Trophoblast cell (in vitro differentiated cells and primary cell): ENCODE results near the gene TAS1R3.
A peak's percentile ranks its signal among the peaks of the same experiment; 100 is the strongest.

ENCODE experiments used
- DNase-seq, 2 donors: peaks; one replicate each; pipeline ENCODE4 v3.0.0-alpha.2; 2016
- H2AFZ ChIP-seq: 2 replicates; pipeline ENCODE4 v1.6.1; 2013; ENCODE audit warnings: low read length, moderate library complexity, mild to moderate bottlenecking; ENCODE audit not compliant: insufficient read depth, poor library complexity
- H2AK5ac ChIP-seq: 2 replicates; pipeline ENCODE4 v1.6.1; 2013; ENCODE audit warnings: mild to moderate bottlenecking, low read length
- H2BK120ac ChIP-seq: 2 replicates; pipeline ENCODE4 v1.6.1; 2013; ENCODE audit warnings: low read length, mild to moderate bottlenecking, moderate library complexity; ENCODE audit not compliant: insufficient read depth, poor library complexity
- H2BK12ac ChIP-seq: 2 replicates; pipeline ENCODE4 v1.6.1; 2013; ENCODE audit warnings: mild to moderate bottlenecking, low read length, moderate library complexity
- H2BK5ac ChIP-seq: 2 replicates; pipeline ENCODE4 v1.6.1; 2013; ENCODE audit warnings: low read length, low read depth, moderate library complexity, mild to moderate bottlenecking; ENCODE audit not compliant: poor library complexity
- H3K14ac ChIP-seq: 2 replicates; pipeline ENCODE4 v1.6.1; 2013; ENCODE audit warnings: mild to moderate bottlenecking, low read length
- H3K18ac ChIP-seq: 2 replicates; pipeline ENCODE4 v1.6.1; 2013; ENCODE audit warnings: mild to moderate bottlenecking, low read length
- H3K23ac ChIP-seq: 2 replicates; pipeline ENCODE4 v1.6.1; 2013; ENCODE audit warnings: low read length
- H3K27ac ChIP-seq: 2 replicates; pipeline ENCODE4 v1.5.1; 2013; ENCODE audit warnings: low read depth, mild to moderate bottlenecking, inconsistent platforms, low read length, moderate library complexity
- H3K27me3 ChIP-seq: 2 replicates; pipeline ENCODE4 v1.6.1; 2013; ENCODE audit warnings: inconsistent platforms, mild to moderate bottlenecking, low read length, moderate library complexity; ENCODE audit not compliant: insufficient read depth
- H3K36me3 ChIP-seq, 2 experiments: 1 replicate in 1 of 2; 2 replicates in 1 of 2; pipeline ENCODE4 v1.6.1; 2013; ENCODE audit warnings: low read length in 2 of 2, mild to moderate bottlenecking in 2 of 2, moderate library complexity in 1 of 2; ENCODE audit not compliant: insufficient read depth in 2 of 2, control insufficient read depth in 1 of 2
- H3K4ac ChIP-seq: 2 replicates; pipeline ENCODE4 v1.6.1; 2013; ENCODE audit warnings: low read depth, mild to moderate bottlenecking, low read length, moderate library complexity
- H3K4me1 ChIP-seq, 2 experiments: 1 replicate in 1 of 2; 2 replicates in 1 of 2; pipeline ENCODE4 v1.6.1; 2013; ENCODE audit warnings: low read length in 2 of 2, mild to moderate bottlenecking in 2 of 2, moderate library complexity in 1 of 2; ENCODE audit not compliant: insufficient read depth in 2 of 2, control insufficient read depth in 1 of 2
- H3K4me2 ChIP-seq: 2 replicates; pipeline ENCODE4 v1.6.1; 2013; ENCODE audit warnings: inconsistent platforms, mild to moderate bottlenecking, low read length, moderate library complexity
- H3K4me3 ChIP-seq: 2 replicates; pipeline ENCODE4 v1.5.1; 2013; ENCODE audit warnings: mild to moderate bottlenecking, low read depth, low read length, inconsistent platforms
- H3K79me1 ChIP-seq: one replicate; pipeline ENCODE4 v1.6.1; 2013; ENCODE audit warnings: low read length
- H3K79me2 ChIP-seq: 2 replicates; pipeline ENCODE4 v1.6.1; 2013; ENCODE audit warnings: low read length, mild to moderate bottlenecking; ENCODE audit not compliant: control insufficient read depth, insufficient read depth, poor library complexity
- H3K9ac ChIP-seq: 2 replicates; pipeline ENCODE4 v1.6.1; 2013; ENCODE audit warnings: mild to moderate bottlenecking, low read length
- H3K9me3 ChIP-seq: 2 replicates; pipeline ENCODE4 v1.6.1; 2013; ENCODE audit warnings: low read depth, mild to moderate bottlenecking, control low read depth, inconsistent platforms, low read length; ENCODE audit not compliant: insufficient read depth
- H4K12ac ChIP-seq: 2 replicates; pipeline ENCODE4 v1.6.1; 2013; ENCODE audit warnings: low read depth, mild to moderate bottlenecking, low read length, moderate library complexity
- H4K8ac ChIP-seq: 2 replicates; pipeline ENCODE4 v1.6.1; 2013; ENCODE audit warnings: low read depth, mild to moderate bottlenecking, low read length, moderate library complexity
- H4K91ac ChIP-seq: one replicate; pipeline ENCODE4 v1.6.1; 2013; ENCODE audit warnings: low read depth, mild to moderate bottlenecking, low read length, moderate library complexity
- WGBS: extraction: QIAGEN DNeasy Blood & Tissue Kit; methylation state at CpG from one replicate; pipeline ENCODE4 v1.1.7; 2013; ENCODE audit warnings: missing lambda C conversion rate; ENCODE audit not compliant: insufficient read length, insufficient coverage; ENCODE audit errors: extremely low coverage; 5-methylcytosine and 5-hydroxymethylcytosine counted together

The TAS1R3 gene

GRCh38 chr1:1342584-1343115, 11.6 kb downstream of the TAS1R3 start:
- no peak overlapping the region for H2BK12ac ChIP-seq
- no peak overlapping the region for H4K91ac ChIP-seq
- H2AFZ ChIP-seq = no peak overlapping the region
- H4K12ac ChIP-seq = no peak overlapping the region
- DNase-seq = no peak
- no peak overlapping the region for H4K8ac ChIP-seq
- no peak overlapping the region for H3K27ac ChIP-seq
- H2AK5ac ChIP-seq = no peak overlapping the region
- peaks cover 13% of the 10 kb centered on the region for H3K9me3 ChIP-seq
- H3K14ac ChIP-seq = no peak overlapping the region
- H3K27me3 ChIP-seq = no peaks in the 10 kb centered on the region
- peaks cover 15% of the 10 kb centered on the region for H3K79me2 ChIP-seq
- no CpG with 5 or more reads among the region's 18 CpGs for WGBS
- no peak overlapping the region for H3K4me2 ChIP-seq
- peaks cover 42 to 47% of the 10 kb centered on the region in 2 experiments for H3K36me3 ChIP-seq
- H2BK120ac ChIP-seq = no peak overlapping the region
- no peaks in the 10 kb centered on the region for H3K79me1 ChIP-seq
- H2BK5ac ChIP-seq = no peak overlapping the region
- no peak overlapping the region for H3K23ac ChIP-seq
- no peak overlapping the region for H3K4ac ChIP-seq
- no peak overlapping the region for H3K4me3 ChIP-seq
- H3K18ac ChIP-seq = no peak overlapping the region
- peaks cover 7 to 20% of the 10 kb centered on the region in 2 experiments for H3K4me1 ChIP-seq
- no peak overlapping the region for H3K9ac ChIP-seq

GRCh38 chr1:1343811-1344421, 12.8 kb downstream of the TAS1R3 start:
- Histone ChIP-seq H3K36me3 (peaks cover 32 to 36% of the 10 kb centered on the region in 2 experiments), H2BK5ac (no peak overlapping the region), H2BK12ac (no peak overlapping the region), H3K23ac (no peak overlapping the region), H3K14ac (no peak overlapping the region), H3K4me1 (peaks cover 14 to 31% of the 10 kb centered on the region in 2 experiments), H2BK120ac (no peak overlapping the region), H3K4me3 (no peak overlapping the region), H2AK5ac (no peak overlapping the region), H4K12ac (no peak overlapping the region), H3K27ac (no peak overlapping the region), H3K9ac (no peak overlapping the region), H3K79me1 (peaks cover 9% of the 10 kb centered on the region), H3K27me3 (no peaks in the 10 kb centered on the region), H4K8ac (no peak overlapping the region), H2AFZ (no peak overlapping the region), H3K4ac (peak overlapping the region; percentile 19), H3K4me2 (no peak overlapping the region), H3K79me2 (peaks cover 25% of the 10 kb centered on the region), H3K18ac (peak overlapping the region; percentile 37), H3K9me3 (peaks cover 10% of the 10 kb centered on the region), H4K91ac (no peak overlapping the region)
- WGBS = no CpG with 5 or more reads among the region's 24 CpGs
- DNase-seq = peak in 1 of 2 donors; percentile 43

GRCh38 chr1:1344655-1345361, 13.7 kb downstream of the TAS1R3 start:
- Histone ChIP-seq H3K79me2 (peaks cover 28% of the 10 kb centered on the region), H3K9ac (no peak overlapping the region), H3K23ac (no peak overlapping the region), H3K27ac (no peak overlapping the region), H3K18ac (peak overlapping the region; percentile 12), H3K14ac (no peak overlapping the region), H3K79me1 (peaks cover 12% of the 10 kb centered on the region), H4K12ac (no peak overlapping the region), H3K27me3 (no peaks in the 10 kb centered on the region), H3K4ac (peak overlapping the region; percentile 26), H3K9me3 (peaks cover 10% of the 10 kb centered on the region), H4K8ac (no peak overlapping the region), H2AK5ac (no peak overlapping the region), H4K91ac (no peak overlapping the region), H2BK120ac (no peak overlapping the region), H2BK5ac (no peak overlapping the region), H3K4me3 (no peak overlapping the region), H3K36me3 (peaks cover 24 to 27% of the 10 kb centered on the region in 2 experiments), H2BK12ac (no peak overlapping the region), H2AFZ (no peak overlapping the region), H3K4me1 (peaks cover 14 to 31% of the 10 kb centered on the region in 2 experiments), H3K4me2 (no peak overlapping the region)
- WGBS = no CpG with 5 or more reads among the region's 15 CpGs
- DNase-seq = peak; percentile 90 to 92

GRCh38 chr1:1345384-1345783, 14.3 kb downstream of the TAS1R3 start:
- Histone ChIP-seq H3K18ac (peak overlapping the region; percentile 12), H3K27ac (no peak overlapping the region)
- no CpG with 5 or more reads among the region's 16 CpGs for WGBS

More at GRCh38 chr1:1345384-1345783, 14.3 kb downstream of the TAS1R3 start:
- Histone ChIP-seq H3K4me3 (no peak overlapping the region), H4K91ac (no peak overlapping the region), H3K9ac (no peak overlapping the region), H3K4ac (peak overlapping the region; percentile 20), H2AK5ac (no peak overlapping the region), H3K4me1 (peaks cover 14 to 31% of the 10 kb centered on the region in 2 experiments), H4K12ac (no peak overlapping the region), H3K79me2 (peaks cover 28% of the 10 kb centered on the region), H3K23ac (no peak overlapping the region), H2BK12ac (no peak overlapping the region), H4K8ac (no peak overlapping the region), H2BK5ac (no peak overlapping the region), H3K27me3 (no peaks in the 10 kb centered on the region), H3K79me1 (peaks cover 12% of the 10 kb centered on the region), H3K36me3 (peaks cover 18 to 22% of the 10 kb centered on the region in 2 experiments), H2AFZ (no peak overlapping the region), H3K9me3 (peaks cover 10% of the 10 kb centered on the region), H2BK120ac (no peak overlapping the region), H3K4me2 (no peak overlapping the region), H3K14ac (no peak overlapping the region)
- DNase-seq = peak in 1 of 2 donors; percentile 54
